Measurements from ENCODE around the gene TSFM.

The TSFM gene

GRCh38 chr12:57781801-57782200 is 786 bp upstream of the TSFM start:
- no peak overlapping the region for H3K4me3 ChIP-seq (ENCODE audit: low read depth, low read length)
- no peak for TF ChIP-seq CTCF (IDR thresholded peaks at IDR 0.05; ENCODE audit: control insufficient read depth, extremely low read depth, insufficient read depth)
- no peak for DNase-seq (ENCODE audit: low read depth)

GRCh38 chr12:57782243-57782607 is 362 bp upstream of the TSFM start:
- no peak for TF ChIP-seq CTCF (IDR thresholded peaks at IDR 0.05; ENCODE audit: control insufficient read depth, extremely low read depth, insufficient read depth)
- H3K4me3 ChIP-seq (ENCODE audit: low read depth, low read length): peak overlapping the region; percentile 83
- no peak for DNase-seq (ENCODE audit: low read depth)

- no peak for TF ChIP-seq CTCF (IDR thresholded peaks at IDR 0.05; ENCODE audit: control insufficient read depth, extremely low read depth, insufficient read depth)
- H3K4me3 ChIP-seq (ENCODE audit: low read depth, low read length): peak overlapping the region; percentile 83
- no peak for DNase-seq (ENCODE audit: low read depth)
Observed at GRCh38 chr12:57783466-57783801, 847 bp downstream of the TSFM start.

- TF ChIP-seq CTCF (IDR thresholded peaks at IDR 0.05; ENCODE audit: control insufficient read depth, extremely low read depth, insufficient read depth): no peak
- peak overlapping the region; percentile 83 for H3K4me3 ChIP-seq (ENCODE audit: low read depth, low read length)
- no peak for DNase-seq (ENCODE audit: low read depth)
Observed at GRCh38 chr12:57783861-57784260, 1.3 kb downstream of the TSFM start.

GRCh38 chr12:57793920-57794319 is 11.3 kb downstream of the TSFM start:
- no peak overlapping the region for H3K4me3 ChIP-seq (ENCODE audit: low read depth, low read length)
- TF ChIP-seq CTCF (IDR thresholded peaks at IDR 0.05; ENCODE audit: control insufficient read depth, extremely low read depth, insufficient read depth): no peak
- no peak for DNase-seq (ENCODE audit: low read depth)

- TF ChIP-seq CTCF (IDR thresholded peaks at IDR 0.05; ENCODE audit: control insufficient read depth, extremely low read depth, insufficient read depth): no peak
- no peak overlapping the region for H3K4me3 ChIP-seq (ENCODE audit: low read depth, low read length)
- DNase-seq (ENCODE audit: low read depth): no peak
Observed at GRCh38 chr12:57795354-57795753, 12.8 kb downstream of the TSFM start.

- no peak overlapping the region for H3K4me3 ChIP-seq (ENCODE audit: low read depth, low read length)
- DNase-seq (ENCODE audit: low read depth): no peak
- TF ChIP-seq CTCF (IDR thresholded peaks at IDR 0.05; ENCODE audit: control insufficient read depth, extremely low read depth, insufficient read depth): no peak
Observed at GRCh38 chr12:57796996-57797395, 14.4 kb downstream of the TSFM start.

All from LNCaP clone FGC (cell line).